Naive B cell (primary cell): ENCODE data around the gene MAP6. TPM values are rescaled to one million over a fixed set of nuclear protein-coding genes. Genes with fewer than 3 reads are reported as not detected.

Source experiments
- ATAC-seq, 2 donors: fragments of 150-1000 bp; cut with Tn5 transposase; 2 replicates each; pipeline ENCODE4 v1.10.0; 2021; ENCODE audit warnings: low read depth in 2 of 2, mild to moderate bottlenecking in 2 of 2, moderate library complexity in 2 of 2
- DNase-seq: peaks from one replicate; pipeline ENCODE4 v3.0.0; 2022
- H3K27ac Mint-ChIP-seq, 6 donors: one replicate each; pipeline ENCODE4 v1.8.0; 2020 to 2022; ENCODE audit warnings: mild to moderate bottlenecking in 6 of 6, mixed read lengths in 6 of 6, moderate library complexity in 5 of 6, inconsistent platforms in 2 of 6
- H3K27me3 Mint-ChIP-seq, 3 donors: one replicate each; pipeline ENCODE4 v1.8.0; 2021 to 2022; ENCODE audit warnings: mixed read lengths in 3 of 3, mild to moderate bottlenecking in 1 of 3
- H3K36me3 Mint-ChIP-seq, 2 donors: one replicate each; pipeline ENCODE4 v1.8.0; 2020 to 2022; ENCODE audit warnings: mixed read lengths in 2 of 2, inconsistent platforms in 1 of 2, mild to moderate bottlenecking in 1 of 2
- H3K4me1 Mint-ChIP-seq, 3 donors: one replicate each; pipeline ENCODE4 v1.8.0; 2020 to 2022; ENCODE audit warnings: mixed read lengths in 3 of 3, inconsistent platforms in 1 of 3, mild to moderate bottlenecking in 1 of 3, moderate library complexity in 1 of 3
- H3K4me3 Mint-ChIP-seq, 8 donors: one replicate each; pipeline ENCODE4 v1.8.0; 2020 to 2022; ENCODE audit warnings: mild to moderate bottlenecking in 8 of 8, mixed read lengths in 8 of 8, moderate library complexity in 8 of 8, inconsistent platforms in 2 of 8
- H3K9me3 Mint-ChIP-seq, 7 donors: one replicate each; pipeline ENCODE4 v1.8.0; 2020 to 2022; ENCODE audit warnings: mixed read lengths in 7 of 7, mild to moderate bottlenecking in 5 of 7, inconsistent platforms in 2 of 7, moderate library complexity in 1 of 7
- polyA plus RNA-seq, 6 donors: library from polyadenylated mRNA; unstranded; fragments of 300-500 nt; fragmentation: Illumina TruSeq; gene quantifications; one replicate each; pipeline ENCODE4 v1.2.3, GENCODE V29; 2021; ENCODE audit warnings: low read depth in 6 of 6

Gene MAP6
- polyA plus RNA-seq, 6 donors from 2014 or later: 0.16 to 0.32 (median 0.23) TPM; not detected in 3

DNA sequence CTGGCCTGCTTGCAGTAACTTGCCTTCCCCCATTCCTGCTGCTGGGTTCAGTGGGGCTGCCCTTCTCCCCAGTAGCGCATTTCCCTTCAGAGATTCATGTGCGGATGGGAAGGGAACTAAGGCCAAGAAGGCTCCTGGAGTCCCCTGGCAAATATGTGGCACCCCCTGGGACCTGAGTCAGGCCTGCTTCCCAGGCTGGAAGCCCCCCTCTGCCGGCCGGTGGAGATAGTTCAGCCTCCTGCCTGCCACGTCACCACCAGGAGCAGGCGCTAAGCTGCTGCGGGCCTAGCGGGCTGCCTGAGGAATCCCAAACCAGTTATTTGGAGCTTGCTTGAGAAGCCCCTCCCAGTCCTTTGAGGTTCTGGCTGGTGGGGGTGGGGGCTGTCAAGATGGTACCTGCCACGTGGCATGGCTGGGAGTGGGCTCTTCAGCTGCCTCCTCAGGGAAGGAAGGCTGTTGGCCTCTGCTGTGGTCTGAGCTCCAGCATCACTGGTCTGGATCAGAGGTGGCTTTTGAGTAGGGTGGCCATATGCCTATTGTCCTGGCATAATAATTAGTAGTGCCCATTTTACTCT lies 104.8 kb downstream of the MAP6 start:
- Mint-ChIP-seq H3K4me3 (peak overlapping the region in 7 of 8 donors; percentile 81 to 98 (median 96)), H3K36me3 (no peaks in the 10 kb centered on the region), H3K9me3 (no peaks in the 10 kb centered on the region), H3K27ac (peak overlapping the region in 2 of 6 donors; percentile 5 to 66), H3K4me1 (peaks cover 21 to 26% (median 25%) of the 10 kb centered on the region in 3 donors), H3K27me3 (peaks cover 0 to 11% (median 8%) of the 10 kb centered on the region in 3 donors)
- ATAC-seq (no peak), DNase-seq (no peak)

DNA sequence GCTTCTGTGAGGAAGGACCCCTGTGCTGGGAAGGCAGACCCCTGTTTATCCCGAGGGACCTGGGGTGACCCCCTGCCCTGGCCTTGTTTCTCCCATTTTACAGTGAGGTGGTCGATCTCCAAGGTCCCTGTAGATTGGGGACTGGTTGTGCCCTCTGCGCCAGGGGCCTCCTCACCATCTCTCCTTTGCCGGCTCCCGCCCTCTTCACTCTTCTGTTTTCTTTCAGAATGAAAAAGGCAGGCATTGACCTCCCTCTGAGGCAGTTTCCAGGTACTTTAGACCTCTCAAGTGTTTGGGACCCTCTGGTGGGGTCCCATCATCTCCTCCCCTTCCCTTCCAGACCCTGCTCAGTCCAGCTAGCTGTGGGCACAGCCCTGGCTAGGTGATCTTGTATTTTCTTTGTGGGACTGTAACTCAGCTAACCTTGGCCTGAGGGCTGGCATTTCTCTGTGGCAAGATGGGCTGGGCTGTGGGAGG lies 105.3 kb downstream of the MAP6 start:
- Mint-ChIP-seq H3K4me3 (peak overlapping the region; percentile 81 to 98 (median 94)), H3K4me1 (peaks cover 21 to 26% (median 25%) of the 10 kb centered on the region in 3 donors), H3K9me3 (no peaks in the 10 kb centered on the region), H3K36me3 (no peaks in the 10 kb centered on the region), H3K27me3 (peaks cover 0 to 11% (median 8%) of the 10 kb centered on the region in 3 donors), H3K27ac (peak overlapping the region in 5 of 6 donors; percentile 5 to 64 (median 47))
- DNase-seq (no peak), ATAC-seq (no peak)

DNA sequence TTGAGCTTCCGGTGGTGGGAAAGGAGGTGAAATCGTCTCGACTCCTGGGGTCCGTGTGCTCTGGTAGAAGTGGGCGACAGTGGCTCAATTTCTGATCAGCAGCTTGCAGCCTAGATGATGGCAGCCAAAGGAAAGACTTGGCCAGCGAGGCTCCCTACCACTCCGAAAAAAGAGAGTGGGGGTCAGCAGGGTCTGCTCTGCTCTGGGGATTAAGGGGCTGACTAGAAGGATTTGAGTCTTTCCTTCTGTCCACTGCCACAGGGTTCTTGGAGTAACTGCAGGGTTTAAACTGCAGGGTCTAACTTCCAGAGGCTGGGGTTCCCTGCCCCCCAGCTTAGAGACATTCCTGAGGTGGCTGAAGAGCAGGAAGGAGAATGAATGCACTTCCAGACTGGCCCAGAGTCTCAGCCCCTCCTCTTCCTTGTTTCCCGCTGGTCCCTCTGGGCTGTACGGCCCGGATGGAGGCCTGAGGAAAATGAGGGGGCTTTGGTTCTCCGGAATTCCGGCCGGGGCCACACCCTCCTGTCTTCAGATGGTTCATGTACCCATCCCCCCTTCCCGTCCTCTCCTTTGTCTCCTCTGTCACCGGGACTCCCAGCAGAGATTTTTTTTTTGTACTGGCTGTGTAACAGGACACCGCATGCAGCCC lies 105.9 kb downstream of the MAP6 start:
- DNase-seq: no peak
- peaks cover 21 to 26% (median 25%) of the 10 kb centered on the region in 3 donors for H3K4me1 Mint-ChIP-seq
- no peaks in the 10 kb centered on the region for H3K36me3 Mint-ChIP-seq
- peak overlapping the region in 5 of 6 donors; percentile 15 to 87 (median 77) for H3K27ac Mint-ChIP-seq
- no peak for ATAC-seq
- peak overlapping the region; percentile 89 to 98 (median 96) for H3K4me3 Mint-ChIP-seq
- H3K27me3 Mint-ChIP-seq: peaks cover 0 to 12% (median 8%) of the 10 kb centered on the region in 3 donors
- H3K9me3 Mint-ChIP-seq: no peaks in the 10 kb centered on the region

DNA sequence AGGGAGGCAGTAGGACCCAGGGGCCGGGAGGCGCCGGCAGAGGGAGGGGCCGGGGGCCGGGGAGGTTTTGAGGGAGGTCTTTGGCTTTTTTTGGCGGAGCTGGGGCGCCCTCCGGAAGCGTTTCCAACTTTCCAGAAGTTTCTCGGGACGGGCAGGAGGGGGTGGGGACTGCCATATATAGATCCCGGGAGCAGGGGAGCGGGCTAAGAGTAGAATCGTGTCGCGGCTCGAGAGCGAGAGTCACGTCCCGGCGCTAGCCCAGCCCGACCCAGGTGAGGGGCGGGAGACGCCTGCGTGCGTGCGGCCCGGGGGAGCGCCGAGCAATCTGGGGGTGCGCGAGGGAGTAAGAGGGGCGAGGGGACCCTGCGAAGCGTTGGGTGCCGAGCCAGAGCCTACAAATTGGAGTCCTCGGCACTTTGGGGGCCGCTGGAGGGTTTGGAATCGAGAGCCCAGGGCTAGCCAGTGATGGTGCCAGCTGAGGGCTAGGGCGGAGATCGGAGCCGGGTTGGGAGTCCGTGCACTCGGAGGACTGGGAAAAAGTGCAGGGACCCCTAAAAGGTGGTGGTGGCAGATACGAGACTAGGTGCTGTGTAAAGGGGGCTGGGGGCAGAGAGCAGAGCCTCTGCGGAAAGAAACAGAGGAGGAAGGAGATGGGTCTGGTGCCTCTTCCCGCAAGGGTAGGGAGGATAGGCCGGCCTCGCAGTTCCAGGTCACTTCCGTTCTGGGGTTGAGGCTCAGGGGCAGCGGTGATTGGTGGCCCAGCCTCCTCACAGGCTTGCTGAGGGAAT lies 106.6 kb downstream of the MAP6 start, which contains the start of gene SERPINH1:
Gene SERPINH1 (plus strand): TSS at position 206 of the 788 bp plus-strand sequence. CDS start 4,097 bp downstream, outside the sequence.
- Mint-ChIP-seq H3K4me1 (peaks cover 21 to 26% (median 25%) of the 10 kb centered on the region in 3 donors), H3K9me3 (no peaks in the 10 kb centered on the region), H3K27me3 (peaks cover 1 to 19% (median 13%) of the 10 kb centered on the region in 3 donors), H3K27ac (peak within 1 kb of the TSS; percentile 76 to 87 (median 78)), H3K4me3 (peak within 1 kb of the TSS; percentile 89 to 98 (median 96)), H3K36me3 (no peaks in the 10 kb centered on the region)
- DNase-seq (peak; percentile 30), ATAC-seq (peak; percentile 76 to 79)

DNA sequence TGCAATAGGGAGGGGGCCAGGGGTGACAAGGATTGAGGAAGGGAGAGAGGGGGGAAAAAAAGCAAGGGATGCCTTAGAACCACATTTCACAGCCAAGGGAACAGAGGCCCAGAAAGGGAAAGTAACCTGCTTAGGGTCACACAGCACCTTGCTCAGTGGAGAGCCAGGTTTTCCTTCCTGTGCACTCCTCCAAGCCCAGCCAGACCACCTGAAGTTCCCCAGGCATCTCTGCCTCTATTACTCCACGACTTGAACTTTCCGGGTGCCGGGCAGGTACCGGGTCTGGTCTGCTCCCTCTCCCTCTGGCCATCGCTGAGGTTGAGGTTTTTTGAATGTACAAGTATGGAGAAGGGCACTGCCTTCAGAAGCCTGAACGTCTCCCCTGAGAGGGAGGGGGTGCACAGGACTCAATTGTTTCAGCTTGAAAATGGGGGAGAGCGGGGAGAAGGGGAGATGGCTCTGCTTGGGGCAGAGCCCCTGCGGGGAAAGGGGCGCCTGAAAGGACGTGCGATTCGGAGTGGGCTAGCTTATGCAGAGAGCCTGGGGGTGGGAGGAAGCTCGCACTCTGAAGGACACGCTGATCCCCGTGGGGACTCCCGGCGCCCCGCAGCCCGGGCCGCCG lies 107.3 kb downstream of the MAP6 start:
- DNase-seq (no peak), ATAC-seq (peak in 1 of 2 donors; percentile 75)
- Mint-ChIP-seq H3K36me3 (no peaks in the 10 kb centered on the region), H3K4me3 (peak overlapping the region; percentile 89 to 98 (median 96)), H3K27me3 (peaks cover 6 to 24% (median 20%) of the 10 kb centered on the region in 3 donors), H3K9me3 (no peaks in the 10 kb centered on the region), H3K4me1 (peaks cover 21 to 26% (median 25%) of the 10 kb centered on the region in 3 donors), H3K27ac (peak overlapping the region in 2 of 6 donors; percentile 76 to 87)

DNA sequence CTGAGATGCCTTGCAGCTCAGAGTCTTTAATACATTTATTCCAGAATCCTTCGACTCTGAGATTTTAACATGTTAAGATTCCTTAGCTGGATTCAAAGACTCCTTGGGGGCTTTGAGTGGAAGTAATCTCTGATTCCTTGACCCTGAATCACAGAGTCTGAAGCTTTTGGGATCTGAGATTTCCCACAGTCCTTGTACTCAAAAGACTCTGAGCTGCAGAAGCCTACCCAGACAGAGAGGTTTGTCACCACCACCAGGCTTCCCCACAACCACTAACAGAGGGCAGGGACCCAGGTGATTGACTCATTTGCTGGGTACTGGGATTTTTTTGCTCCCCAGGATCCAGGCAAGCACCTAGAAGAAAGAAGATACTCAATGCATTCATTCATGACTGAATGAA lies 108.2 kb downstream of the MAP6 start:
- H3K36me3 Mint-ChIP-seq: no peaks in the 10 kb centered on the region
- no peaks in the 10 kb centered on the region for H3K9me3 Mint-ChIP-seq
- H3K4me1 Mint-ChIP-seq: peaks cover 21 to 26% (median 25%) of the 10 kb centered on the region in 3 donors
- H3K4me3 Mint-ChIP-seq: peak overlapping the region; percentile 22 to 97 (median 86)
- no peak for ATAC-seq
- H3K27ac Mint-ChIP-seq: peak overlapping the region in 2 of 6 donors; percentile 42 to 87
- peaks cover 10 to 24% (median 24%) of the 10 kb centered on the region in 3 donors for H3K27me3 Mint-ChIP-seq
- no peak for DNase-seq

DNA sequence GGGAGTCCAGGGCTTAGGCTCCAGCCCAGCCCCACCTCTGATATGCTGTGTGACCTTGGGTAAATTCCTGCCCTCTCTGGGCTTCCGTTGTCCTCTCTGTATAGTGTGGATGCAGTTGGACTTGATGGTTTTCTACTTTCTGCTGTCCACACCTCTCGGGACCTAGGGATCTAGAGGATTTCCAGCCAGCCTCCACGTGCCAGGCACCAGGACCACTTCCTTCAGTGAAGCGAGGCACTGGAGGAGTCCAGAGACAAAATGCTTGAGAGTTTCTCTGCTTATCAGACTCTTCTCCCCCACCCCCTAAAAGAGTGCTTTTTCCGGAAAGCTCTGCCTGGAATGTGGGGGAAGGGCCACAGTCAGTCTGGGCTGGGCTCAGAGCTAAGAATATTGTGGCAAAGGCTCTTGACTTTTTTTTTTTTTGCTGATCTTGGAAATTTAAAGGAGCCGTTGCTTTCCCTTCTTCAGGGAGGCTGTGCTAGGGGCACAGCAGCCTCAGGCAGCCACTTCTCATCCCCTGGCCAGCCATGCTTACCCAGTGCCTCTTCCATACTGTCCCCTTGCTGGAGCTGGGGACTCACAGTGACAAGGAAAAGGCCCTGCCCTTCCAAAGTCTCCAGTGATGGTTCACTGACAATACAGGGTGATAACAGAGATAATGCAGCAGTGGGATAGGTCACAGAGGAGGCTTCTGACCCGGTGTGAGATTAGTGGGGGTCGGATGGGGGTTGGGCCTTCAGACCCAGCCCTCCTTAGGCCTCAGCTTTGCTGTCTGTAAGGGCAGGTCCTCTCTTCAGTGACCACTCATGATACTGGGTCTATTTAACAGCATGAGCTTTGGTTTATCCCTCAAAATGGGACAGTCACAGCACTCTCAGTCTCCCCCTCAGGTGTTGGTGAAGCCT lies 109.6 kb downstream of the MAP6 start:
- H3K4me3 Mint-ChIP-seq: peak overlapping the region in 3 of 8 donors; percentile 19 to 72 (median 21)
- H3K4me1 Mint-ChIP-seq: peaks cover 21 to 26% (median 25%) of the 10 kb centered on the region in 3 donors
- H3K9me3 Mint-ChIP-seq: no peaks in the 10 kb centered on the region
- no peaks in the 10 kb centered on the region for H3K36me3 Mint-ChIP-seq
- H3K27ac Mint-ChIP-seq: peak overlapping the region in 2 of 6 donors; percentile 20 to 72
- H3K27me3 Mint-ChIP-seq: peaks cover 10 to 34% (median 34%) of the 10 kb centered on the region in 3 donors
- ATAC-seq: no peak
- DNase-seq: no peak

DNA sequence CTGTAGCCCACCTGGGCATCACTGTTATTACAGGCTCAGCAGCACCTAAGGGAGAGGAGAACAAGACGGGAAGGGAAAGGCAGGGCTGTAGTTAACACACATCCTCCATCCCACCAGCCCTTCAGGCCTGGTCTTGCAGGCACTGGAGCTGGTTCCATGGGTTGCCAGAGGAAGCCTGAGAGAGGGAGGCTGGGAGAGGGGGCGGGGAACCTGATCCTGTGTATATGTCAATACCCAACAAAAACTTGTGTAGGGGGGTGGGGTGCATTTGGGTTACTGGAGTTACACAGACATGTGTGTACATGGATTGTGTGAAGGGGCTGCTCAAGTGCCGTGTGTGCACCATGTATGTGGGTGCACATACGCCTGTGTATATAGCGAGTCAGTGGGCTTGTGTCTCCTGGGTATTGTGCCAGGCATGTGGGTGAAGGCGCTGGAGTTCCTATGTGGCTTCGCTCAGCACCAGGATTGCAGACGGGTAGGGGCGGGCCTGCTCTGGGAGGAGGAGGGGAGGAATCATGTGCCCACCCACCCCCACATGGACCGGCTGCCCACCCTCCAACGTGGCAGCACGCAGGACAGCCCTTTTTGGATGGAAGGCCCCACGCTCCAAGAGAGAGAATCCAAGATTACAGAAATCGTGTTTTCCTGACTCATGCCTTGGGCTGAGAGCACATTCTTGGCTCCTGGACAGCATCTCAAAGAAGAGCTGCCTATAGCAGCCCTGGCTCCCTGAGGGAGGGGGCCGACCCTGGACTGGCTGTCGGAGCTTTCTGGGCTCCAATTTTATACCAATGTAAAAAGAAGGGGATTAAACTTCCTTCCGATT lies 111.0 kb downstream of the MAP6 start:
- Mint-ChIP-seq H3K36me3 (no peaks in the 10 kb centered on the region), H3K4me1 (peaks cover 14 to 16% (median 15%) of the 10 kb centered on the region in 3 donors), H3K27me3 (peaks cover 10 to 34% (median 34%) of the 10 kb centered on the region in 3 donors), H3K27ac (no peak overlapping the region), H3K4me3 (no peak overlapping the region), H3K9me3 (no peaks in the 10 kb centered on the region)
- ATAC-seq (no peak), DNase-seq (no peak)

DNA sequence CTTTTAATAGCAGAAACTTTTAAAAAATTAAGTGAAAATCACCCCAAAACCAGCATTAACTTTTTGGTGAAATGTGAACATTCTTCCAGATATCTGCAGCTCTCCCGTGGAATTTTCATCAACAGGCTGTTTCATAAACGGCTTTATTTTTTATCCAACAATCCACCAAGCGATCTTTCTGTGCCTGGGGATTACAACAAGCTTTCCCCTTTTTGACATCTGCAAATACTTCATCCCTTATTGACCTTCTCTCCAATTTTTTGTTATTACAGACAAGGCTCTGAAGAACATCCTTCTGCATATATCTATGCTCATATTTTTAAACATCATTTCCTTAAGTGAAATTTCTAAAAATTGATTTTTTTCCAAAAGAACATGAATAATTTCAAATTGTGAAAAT lies 112.6 kb downstream of the MAP6 start:
- no peak for DNase-seq
- no peaks in the 10 kb centered on the region for H3K9me3 Mint-ChIP-seq
- H3K4me1 Mint-ChIP-seq: peaks cover 0 to 2% (median under 1%) of the 10 kb centered on the region in 3 donors
- no peak overlapping the region for H3K27ac Mint-ChIP-seq
- ATAC-seq: no peak
- H3K27me3 Mint-ChIP-seq: peaks cover 10 to 34% (median 29%) of the 10 kb centered on the region in 3 donors
- H3K36me3 Mint-ChIP-seq: no peaks in the 10 kb centered on the region
- no peak overlapping the region for H3K4me3 Mint-ChIP-seq

DNA sequence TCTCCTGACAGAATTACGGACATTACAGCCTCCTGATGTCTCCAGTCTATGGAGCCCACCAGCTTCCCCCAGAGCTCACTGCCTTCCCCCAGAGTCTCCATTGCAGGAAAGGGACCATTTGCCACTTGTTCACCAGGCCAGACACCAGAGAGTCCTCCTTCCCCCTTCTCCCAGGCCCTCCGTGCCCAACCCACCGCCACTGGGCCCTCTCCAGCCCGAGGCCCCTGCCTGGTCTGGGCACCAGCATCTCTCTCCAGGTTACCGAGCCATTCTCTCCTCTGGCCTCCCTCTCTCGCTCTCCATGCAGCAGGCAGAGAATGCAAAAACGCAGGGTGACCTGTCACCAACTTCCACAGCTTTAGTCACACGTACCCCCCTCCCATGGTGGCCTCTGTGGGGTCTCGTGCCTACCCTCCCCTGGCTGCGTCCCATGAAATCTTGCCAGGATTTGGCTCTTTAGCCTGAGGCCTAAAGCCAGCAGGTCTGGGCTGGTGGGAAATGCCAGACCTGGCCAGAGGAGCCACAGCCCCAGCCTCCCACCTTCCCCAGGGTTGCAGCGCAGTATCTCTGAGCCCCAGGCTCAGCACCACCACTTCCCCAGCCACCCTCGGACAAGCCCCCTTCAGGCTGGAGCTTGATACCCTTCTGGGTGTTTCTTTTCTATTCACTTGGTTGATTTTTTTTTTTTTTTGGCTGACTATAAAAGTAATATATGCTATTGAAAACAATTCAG lies 113.6 kb downstream of the MAP6 start:
- Mint-ChIP-seq H3K9me3 (no peaks in the 10 kb centered on the region), H3K36me3 (no peaks in the 10 kb centered on the region), H3K27ac (no peak overlapping the region), H3K27me3 (peaks cover 10 to 34% (median 29%) of the 10 kb centered on the region in 3 donors), H3K4me1 (peaks cover 0 to 2% (median 0%) of the 10 kb centered on the region in 3 donors), H3K4me3 (no peak overlapping the region)
- DNase-seq (no peak), ATAC-seq (no peak)
